ENCODE data around the gene SCRN1. TPM values are rescaled to one million over a fixed set of nuclear protein-coding genes. Genes with fewer than 3 reads are reported as not detected.
"Not testable (repeated sequence)": the region's sequence is repeated elsewhere in the genome, so short reads cannot be mapped to it uniquely, and the experiment has no call there.

SCRN1 gene
- total and polyA plus RNA-seq, 2 of the 4 experiments (the other 2 are of a cell fraction): 57.1 to 124 TPM

DNA sequence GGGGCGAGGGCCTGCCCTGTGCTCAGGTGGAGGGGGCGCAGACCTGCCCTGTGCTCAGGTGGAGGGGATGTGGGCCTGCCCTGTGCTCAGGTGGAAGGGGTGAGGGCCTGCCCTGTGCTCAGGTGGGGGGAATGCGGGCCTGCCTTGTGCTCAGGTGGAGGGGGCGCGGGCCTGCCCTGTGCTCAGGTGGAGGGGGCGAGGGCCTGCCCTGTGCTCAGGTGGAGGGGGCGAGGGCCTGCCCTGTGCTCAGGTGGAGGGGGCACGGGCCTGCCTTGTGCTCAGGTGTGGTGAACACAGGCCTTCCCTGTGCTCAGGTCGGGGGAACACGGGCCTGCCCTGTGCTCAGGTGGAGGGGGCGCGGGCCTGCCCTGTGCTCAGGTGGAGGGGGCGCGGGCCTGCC, 98.8 kb downstream of the SCRN1 start:
- H2BK20ac ChIP-seq (ENCODE audit: low read depth, low read length); in situ Hi-C loops (cut with MboI; ENCODE audit: low sequenced_read_pairs); H3K23ac ChIP-seq (ENCODE audit: low read depth, low read length); intact Hi-C loops (cut with micrococcal nuclease); H3K56ac ChIP-seq (ENCODE audit: extremely low read depth, insufficient read depth, low read length); H3K4me2 ChIP-seq (ENCODE audit: low read depth, low read length); ATAC-seq (ENCODE audit: low read depth); H2AFZ ChIP-seq (replicated peaks; ENCODE audit: low read length, poor library complexity); POLR2A ChIA-PET (ENCODE audit: unreplicated experiment); H2AK9ac ChIP-seq (replicated peaks; ENCODE audit: low read depth, low read length, poor library complexity); H4K5ac ChIP-seq (ENCODE audit: low read depth, low read length); H2BK15ac ChIP-seq (ENCODE audit: low read depth, low read length); H3K9ac ChIP-seq (ENCODE audit: low read depth, low read length); H2BK120ac ChIP-seq (ENCODE audit: low read depth, low read length); H3K9me3 ChIP-seq (ENCODE audit: control insufficient read depth, insufficient read depth, low read length); H3K18ac ChIP-seq (ENCODE audit: low read depth, low read length); H2AK5ac ChIP-seq (ENCODE audit: low read depth, low read length); H3K79me1 ChIP-seq (ENCODE audit: low read depth in 1 of 2, low read length in 2 of 2); DNase-seq; H4K91ac ChIP-seq (ENCODE audit: insufficient read depth, low read depth, low read length); H3K4me1 ChIP-seq (ENCODE audit: control insufficient read depth, insufficient read depth, low read length); H4K8ac ChIP-seq (ENCODE audit: low read depth in 2 of 2, low read length in 2 of 2); H3K14ac ChIP-seq (replicated peaks; ENCODE audit: low read depth, low read length); H3K36me3 ChIP-seq (ENCODE audit: control insufficient read depth, insufficient read depth, low read length); BruUV-seq (replicated peaks); H3K4ac ChIP-seq (ENCODE audit: low read depth, low read length); H3K4me3 ChIP-seq (ENCODE audit: insufficient read depth, low read depth, low read length); H4K20me1 ChIP-seq (ENCODE audit: insufficient read depth, low read length); H2BK5ac ChIP-seq (ENCODE audit: low read depth, low read length, poor library complexity, severe bottlenecking); dilution Hi-C loops (cut with HindIII; ENCODE audit: low sequenced_read_pairs, unreplicated experiment); H3K9me1 ChIP-seq (ENCODE audit: insufficient read depth, low read length); CTCF ChIA-PET; H3K27ac ChIP-seq (ENCODE audit: insufficient read depth, low read length): not testable (repeated sequence)
- H3K27me3 ChIP-seq (ENCODE audit: control insufficient read depth, insufficient read depth, low read length): peaks cover 38% of the 10 kb centered on the region
- no CpG with 5 or more reads among the region's 14 CpGs for WGBS, 2 experiments (ENCODE audit: extremely low coverage in 2 of 2, insufficient read length in 1 of 2)

All from IMR-90 (cell line).